Measurements from ENCODE around the gene ZNF496. TPM values are rescaled to one million over a fixed set of nuclear protein-coding genes. Genes with fewer than 3 reads are reported as not detected.
A peak's percentile ranks its signal among the peaks of the same experiment; 100 is the strongest.

Gene ZNF496
- total and polyA plus RNA-seq, 2 donors (not counting 1 experiment from before 2014, with no cell fraction given) = 10.0 to 20.0 TPM

- no peaks in the 10 kb centered on the region for H3K36me3 ChIP-seq (ENCODE audit: control insufficient read depth, insufficient read depth, low read length)
- no peak overlapping the region for H3K4me3 ChIP-seq (replicated peaks in 1 of 4; ENCODE audit: control extremely low read depth in 1 of 4, insufficient read depth in 1 of 4, low read depth in 3 of 4, low read length in 4 of 4)
- no peaks in the 10 kb centered on the region for H3K27me3 ChIP-seq (ENCODE audit: control insufficient read depth, insufficient read depth, low read length)
- TF ChIP-seq EZH2 (IDR thresholded peaks at IDR 0.05; ENCODE audit: low read length, missing control alignments) (no peak), CTCF (conservative IDR thresholded peaks at IDR 0.05 in 1 of 2, IDR thresholded peaks at IDR 0.05 in 1 of 2; ENCODE audit: low read depth in 1 of 2, low read length in 2 of 2) (no peak)
- no peaks in the 10 kb centered on the region for H3K9me3 ChIP-seq (ENCODE audit: control insufficient read depth, insufficient read depth, low read depth, low read length)
- H3K79me2 ChIP-seq (ENCODE audit: control insufficient read depth, insufficient read depth, low read length) = no peaks in the 10 kb centered on the region
- H3K9ac ChIP-seq (ENCODE audit: insufficient read depth, low read length) = no peak overlapping the region
- peaks cover 5% of the 10 kb centered on the region for H3K4me1 ChIP-seq (ENCODE audit: control insufficient read depth, extremely low read depth, insufficient read depth, low read length)
- peak; percentile 75 to 93 for DNase-seq (ENCODE audit: low read depth in 2 of 2)
- no peak overlapping the region for H3K27ac ChIP-seq (ENCODE audit: insufficient read depth, low read length)
- H3K4me2 ChIP-seq (ENCODE audit: extremely low read depth, insufficient read depth, low read length) = no peak overlapping the region
- no peaks in the 10 kb centered on the region for H4K20me1 ChIP-seq (ENCODE audit: control insufficient read depth, extremely low read depth, insufficient read depth, low read length)
- no peak overlapping the region for H2AFZ ChIP-seq (ENCODE audit: low read length)
Measured at GRCh38 chr1:247294282-247294681, 37.4 kb downstream of the ZNF496 start.

- H3K4me3 ChIP-seq (replicated peaks in 1 of 4; ENCODE audit: control extremely low read depth in 1 of 4, insufficient read depth in 1 of 4, low read depth in 3 of 4, low read length in 4 of 4) = no peak overlapping the region
- H3K36me3 ChIP-seq (ENCODE audit: control insufficient read depth, insufficient read depth, low read length) = no peaks in the 10 kb centered on the region
- peak; percentile 12 to 84 for DNase-seq (ENCODE audit: low read depth in 2 of 2)
- H4K20me1 ChIP-seq (ENCODE audit: control insufficient read depth, extremely low read depth, insufficient read depth, low read length) = no peaks in the 10 kb centered on the region
- H3K27ac ChIP-seq (ENCODE audit: insufficient read depth, low read length) = no peak overlapping the region
- H3K9me3 ChIP-seq (ENCODE audit: control insufficient read depth, insufficient read depth, low read depth, low read length) = no peaks in the 10 kb centered on the region
- H2AFZ ChIP-seq (ENCODE audit: low read length) = no peak overlapping the region
- TF ChIP-seq EZH2 (IDR thresholded peaks at IDR 0.05; ENCODE audit: low read length, missing control alignments) (no peak), CTCF (conservative IDR thresholded peaks at IDR 0.05 in 1 of 2, IDR thresholded peaks at IDR 0.05 in 1 of 2; ENCODE audit: low read depth in 1 of 2, low read length in 2 of 2) (no peak)
- no peaks in the 10 kb centered on the region for H3K27me3 ChIP-seq (ENCODE audit: control insufficient read depth, insufficient read depth, low read length)
- H3K9ac ChIP-seq (ENCODE audit: insufficient read depth, low read length) = no peak overlapping the region
- peaks cover 5% of the 10 kb centered on the region for H3K4me1 ChIP-seq (ENCODE audit: control insufficient read depth, extremely low read depth, insufficient read depth, low read length)
- no peaks in the 10 kb centered on the region for H3K79me2 ChIP-seq (ENCODE audit: control insufficient read depth, insufficient read depth, low read length)
- no peak overlapping the region for H3K4me2 ChIP-seq (ENCODE audit: extremely low read depth, insufficient read depth, low read length)
Measured at GRCh38 chr1:247293047-247293446, 38.6 kb downstream of the ZNF496 start.

GRCh38 chr1:247291833-247292561 lies 39.7 kb downstream of the ZNF496 start:
- Histone ChIP-seq H3K27ac (ENCODE audit: insufficient read depth, low read length) (no peak overlapping the region), H2AFZ (ENCODE audit: low read length) (no peak overlapping the region), H3K4me1 (ENCODE audit: control insufficient read depth, extremely low read depth, insufficient read depth, low read length) (peaks cover 5% of the 10 kb centered on the region), H3K79me2 (ENCODE audit: control insufficient read depth, insufficient read depth, low read length) (no peaks in the 10 kb centered on the region), H3K9me3 (ENCODE audit: control insufficient read depth, insufficient read depth, low read depth, low read length) (no peaks in the 10 kb centered on the region), H3K9ac (ENCODE audit: insufficient read depth, low read length) (no peak overlapping the region), H4K20me1 (ENCODE audit: control insufficient read depth, extremely low read depth, insufficient read depth, low read length) (no peaks in the 10 kb centered on the region), H3K4me3 (replicated peaks in 1 of 4; ENCODE audit: control extremely low read depth in 1 of 4, insufficient read depth in 1 of 4, low read depth in 3 of 4, low read length in 4 of 4) (no peak overlapping the region), H3K27me3 (ENCODE audit: control insufficient read depth, insufficient read depth, low read length) (no peaks in the 10 kb centered on the region), H3K4me2 (ENCODE audit: extremely low read depth, insufficient read depth, low read length) (no peak overlapping the region), H3K36me3 (ENCODE audit: control insufficient read depth, insufficient read depth, low read length) (no peaks in the 10 kb centered on the region)
- no peak for DNase-seq (ENCODE audit: low read depth in 2 of 2)
- TF ChIP-seq EZH2 (IDR thresholded peaks at IDR 0.05; ENCODE audit: low read length, missing control alignments) (no peak), CTCF (conservative IDR thresholded peaks at IDR 0.05 in 1 of 2, IDR thresholded peaks at IDR 0.05 in 1 of 2; ENCODE audit: low read depth in 1 of 2, low read length in 2 of 2) (no peak)

Measured in fibroblast of lung (primary cell).